ENCODE results near the gene RHOBTB3.

RHOBTB3 gene

GRCh38 chr5:95713960-95714710 lies 17.0 kb upstream of the RHOBTB3 start:
- no peak for DNase-seq

GRCh38 chr5:95715799-95716461 lies 15.2 kb upstream of the RHOBTB3 start:
- no peak for DNase-seq

GRCh38 chr5:95717439-95717838 lies 13.7 kb upstream of the RHOBTB3 start:
- no peak for DNase-seq

GRCh38 chr5:95718203-95718602 lies 12.9 kb upstream of the RHOBTB3 start:
- DNase-seq = peak; percentile 94

- no peak for DNase-seq
Observed at GRCh38 chr5:95718738-95719137, 12.4 kb upstream of the RHOBTB3 start.

- DNase-seq = no peak
Observed at GRCh38 chr5:95720094-95720786, 10.9 kb upstream of the RHOBTB3 start.

GRCh38 chr5:95721582-95722295 lies 9.4 kb upstream of the RHOBTB3 start:
- no peak for DNase-seq

- DNase-seq = peak; percentile 40
Observed at GRCh38 chr5:95723632-95724369, 7.3 kb upstream of the RHOBTB3 start.

GRCh38 chr5:95725071-95725820 lies 5.9 kb upstream of the RHOBTB3 start:
- no peak for DNase-seq

- DNase-seq = no peak
Observed at GRCh38 chr5:95725937-95726810, 5.0 kb upstream of the RHOBTB3 start.

GRCh38 chr5:95726811-95727763 lies 4.0 kb upstream of the RHOBTB3 start:
- no peak for DNase-seq

- no peak for DNase-seq
Observed at GRCh38 chr5:95727764-95728191, 3.4 kb upstream of the RHOBTB3 start.

- DNase-seq = peak; percentile 38
Observed at GRCh38 chr5:95728494-95729114, 2.5 kb upstream of the RHOBTB3 start.

- no peak for DNase-seq
Observed at GRCh38 chr5:95729115-95730010, 1.8 kb upstream of the RHOBTB3 start.

- DNase-seq = no peak
Observed at GRCh38 chr5:95730011-95730700, 980 bp upstream of the RHOBTB3 start.

- DNase-seq = no peak
Observed at GRCh38 chr5:95731571-95732554, 727 bp downstream of the RHOBTB3 start.

Measured in GF-D8 (cell line).